GM19035 (cell line): ENCODE data around the gene PKD1L1.
"Not testable (repeated sequence)": the region's sequence is repeated elsewhere in the genome, so short reads cannot be mapped to it uniquely, and the experiment has no call there.

ENCODE experiments used
- ATAC-seq: cut with Tn5 transposase; IDR thresholded peaks from one replicate; pipeline ENCODE4 v1.9.1; 2021; ENCODE audit not compliant: unreplicated experiment

PKD1L1 gene

GRCh38 chr7:47939425-47940036 lies 8.7 kb downstream of the PKD1L1 start:
- no peak for ATAC-seq

- ATAC-seq, result no peak
Observed at GRCh38 chr7:47938574-47939165, 9.6 kb downstream of the PKD1L1 start.

GRCh38 chr7:47937711-47938573 lies 10.3 kb downstream of the PKD1L1 start:
- ATAC-seq, result peak; percentile 40

- ATAC-seq, result peak; percentile 96
Observed at GRCh38 chr7:47937065-47937687, 11.1 kb downstream of the PKD1L1 start.

GRCh38 chr7:47936323-47936722 lies 11.9 kb downstream of the PKD1L1 start:
- no peak for ATAC-seq

GRCh38 chr7:47935336-47935735 lies 12.9 kb downstream of the PKD1L1 start:
- no peak for ATAC-seq

GRCh38 chr7:47934831-47935230 lies 13.4 kb downstream of the PKD1L1 start:
- ATAC-seq, result no peak

- ATAC-seq, result no peak
Observed at GRCh38 chr7:47933215-47933614, 15.1 kb downstream of the PKD1L1 start.

GRCh38 chr7:47932466-47933037 lies 15.7 kb downstream of the PKD1L1 start:
- no peak for ATAC-seq

GRCh38 chr7:47932016-47932415 lies 16.2 kb downstream of the PKD1L1 start:
- ATAC-seq, result no peak

- no peak for ATAC-seq
Observed at GRCh38 chr7:47931005-47932004, 17.0 kb downstream of the PKD1L1 start.

GRCh38 chr7:47924266-47924665 lies 24.0 kb downstream of the PKD1L1 start:
- no peak for ATAC-seq

GRCh38 chr7:47923081-47923875 lies 25.0 kb downstream of the PKD1L1 start:
- ATAC-seq, result not testable (repeated sequence)

GRCh38 chr7:47916514-47916913 lies 31.8 kb downstream of the PKD1L1 start:
- ATAC-seq, result not testable (repeated sequence)

GRCh38 chr7:47915616-47915976 lies 32.7 kb downstream of the PKD1L1 start:
- no peak for ATAC-seq

- no peak for ATAC-seq
Observed at GRCh38 chr7:47914717-47915615, 33.3 kb downstream of the PKD1L1 start.

GRCh38 chr7:47912332-47912731 lies 35.9 kb downstream of the PKD1L1 start:
- no peak for ATAC-seq

- no peak for ATAC-seq
Observed at GRCh38 chr7:47908720-47909119, 39.5 kb downstream of the PKD1L1 start.
